ENCODE data around the gene NBDY.

The NBDY gene

DNA sequence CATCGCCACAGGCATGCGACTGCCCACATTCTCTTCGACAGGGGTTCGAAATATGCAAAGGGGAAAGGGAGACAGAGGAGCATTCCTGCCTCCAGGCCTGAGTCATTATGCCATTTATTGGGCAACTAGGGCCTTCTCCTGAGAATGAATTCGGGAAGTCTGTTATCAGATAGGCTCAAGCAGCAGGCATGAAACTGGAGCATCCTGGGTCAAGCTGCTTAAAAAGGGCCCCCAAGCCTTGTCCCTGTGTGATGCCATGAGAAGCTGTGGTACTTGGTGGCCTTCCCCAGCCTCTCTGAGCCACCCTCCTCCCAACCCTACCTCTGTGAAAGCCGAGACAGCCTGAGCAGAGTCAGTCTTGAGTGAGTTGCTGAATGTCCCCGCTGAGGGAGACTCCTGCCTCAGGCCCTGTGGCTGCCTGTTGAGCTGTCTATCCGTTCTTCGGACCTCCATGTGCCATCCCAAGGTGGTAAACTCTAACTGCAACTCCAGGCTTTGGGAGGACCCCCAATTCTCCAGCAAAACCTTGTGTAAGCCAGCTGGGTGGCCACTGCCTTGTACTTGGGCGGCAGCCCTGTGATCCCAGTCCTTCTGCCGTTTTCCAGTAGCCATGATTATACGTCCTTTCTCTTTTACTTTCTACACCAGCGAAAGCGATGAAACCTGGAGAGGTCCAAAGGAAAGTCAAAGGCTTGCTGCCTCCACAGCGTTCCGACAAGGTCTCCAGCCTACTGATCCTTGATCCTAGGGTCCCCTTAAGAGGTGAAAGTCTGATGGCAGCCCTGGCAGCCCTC is 37.7 kb downstream of the NBDY start:
- TF ChIP-seq REST (IDR thresholded peaks at IDR 0.05; ENCODE audit: insufficient read depth in 1 of 2, low read depth in 2 of 2, low read length in 2 of 2) (no peak), FOXP2 (optimal IDR thresholded peaks at IDR 0.05; ENCODE audit: borderline replicate concordance, extremely low read depth, extremely low read length, insufficient read depth) (no peak), SIN3A (IDR thresholded peaks at IDR 0.05; ENCODE audit: borderline replicate concordance, insufficient read depth, low read length) (no peak), POLR2AphosphoS5 (IDR thresholded peaks at IDR 0.05; ENCODE audit: low read depth, low read length) (no peak), TAF1 (IDR thresholded peaks at IDR 0.05; ENCODE audit: borderline replicate concordance, insufficient read depth, low read length) (no peak)

DNA sequence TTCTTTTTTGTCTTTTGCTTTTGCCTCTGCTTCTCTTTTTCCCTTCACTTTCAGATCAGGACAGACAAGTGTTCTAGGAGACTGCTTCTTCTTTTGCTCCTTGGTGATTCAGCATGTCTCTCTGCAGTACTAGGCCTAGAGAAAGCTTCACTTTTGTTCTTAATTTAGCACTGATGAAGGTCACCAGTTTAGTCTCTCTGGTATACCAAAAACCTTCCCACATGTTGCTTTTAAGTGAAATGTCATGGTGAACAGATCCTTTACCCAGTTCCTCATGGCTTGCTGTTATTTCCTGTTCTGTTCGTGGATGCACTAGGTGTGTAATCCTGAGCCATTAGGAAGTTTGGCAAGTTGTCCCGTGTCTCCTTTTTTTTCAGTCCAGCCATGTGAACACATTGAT is 53.3 kb downstream of the NBDY start:
- TF ChIP-seq REST (IDR thresholded peaks at IDR 0.05; ENCODE audit: insufficient read depth in 1 of 2, low read depth in 2 of 2, low read length in 2 of 2), result no peak
- no peak for TF ChIP-seq SIN3A (IDR thresholded peaks at IDR 0.05; ENCODE audit: borderline replicate concordance, insufficient read depth, low read length)
- TF ChIP-seq TAF1 (IDR thresholded peaks at IDR 0.05; ENCODE audit: borderline replicate concordance, insufficient read depth, low read length), result no peak
- TF ChIP-seq FOXP2 (optimal IDR thresholded peaks at IDR 0.05; ENCODE audit: borderline replicate concordance, extremely low read depth, extremely low read length, insufficient read depth), result no peak
- no peak for TF ChIP-seq POLR2AphosphoS5 (IDR thresholded peaks at IDR 0.05; ENCODE audit: low read depth, low read length)

DNA sequence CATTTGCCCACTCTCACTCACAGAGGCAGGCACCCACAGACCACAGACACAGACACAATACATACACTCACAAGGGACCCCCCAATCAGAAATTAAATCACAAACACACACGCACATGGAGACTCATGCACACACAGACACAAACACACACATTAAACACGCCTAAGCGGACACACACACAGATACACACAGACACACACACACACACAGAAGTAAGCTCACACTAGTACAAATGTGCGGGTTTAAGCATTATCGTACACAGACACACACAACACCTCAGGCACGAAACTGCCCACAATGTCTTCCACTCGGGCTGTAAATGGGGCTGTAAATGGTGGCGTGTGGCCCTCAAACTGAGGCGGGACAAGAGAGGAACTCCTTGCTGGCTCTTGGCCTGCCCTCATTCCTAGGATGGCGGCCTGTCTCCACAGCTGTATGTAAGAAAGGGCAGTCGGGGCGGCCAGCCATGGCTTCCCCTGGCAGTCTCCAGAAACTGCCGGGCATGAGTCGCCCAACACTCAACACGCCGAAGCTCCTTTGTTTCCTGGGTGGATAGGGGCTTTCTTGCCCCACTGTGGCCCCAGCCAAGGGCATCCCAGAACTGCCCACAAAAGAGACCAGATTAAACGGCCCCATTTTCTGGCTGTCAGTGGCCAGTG is 53.9 kb downstream of the NBDY start:
- no peak for TF ChIP-seq REST (IDR thresholded peaks at IDR 0.05; ENCODE audit: insufficient read depth in 1 of 2, low read depth in 2 of 2, low read length in 2 of 2)
- TF ChIP-seq SIN3A (IDR thresholded peaks at IDR 0.05; ENCODE audit: borderline replicate concordance, insufficient read depth, low read length), result no peak
- no peak for TF ChIP-seq POLR2AphosphoS5 (IDR thresholded peaks at IDR 0.05; ENCODE audit: low read depth, low read length)
- no peak for TF ChIP-seq FOXP2 (optimal IDR thresholded peaks at IDR 0.05; ENCODE audit: borderline replicate concordance, extremely low read depth, extremely low read length, insufficient read depth)
- no peak for TF ChIP-seq TAF1 (IDR thresholded peaks at IDR 0.05; ENCODE audit: borderline replicate concordance, insufficient read depth, low read length)

GRCh38 chrX:56783450-56783831 is 54.4 kb downstream of the NBDY start:
- TF ChIP-seq REST (IDR thresholded peaks at IDR 0.05; ENCODE audit: insufficient read depth in 1 of 2, low read depth in 2 of 2, low read length in 2 of 2) (no peak), FOXP2 (optimal IDR thresholded peaks at IDR 0.05; ENCODE audit: borderline replicate concordance, extremely low read depth, extremely low read length, insufficient read depth) (no peak), POLR2AphosphoS5 (IDR thresholded peaks at IDR 0.05; ENCODE audit: low read depth, low read length) (no peak), SIN3A (IDR thresholded peaks at IDR 0.05; ENCODE audit: borderline replicate concordance, insufficient read depth, low read length) (no peak), TAF1 (IDR thresholded peaks at IDR 0.05; ENCODE audit: borderline replicate concordance, insufficient read depth, low read length) (no peak)
